Heart left ventricle (tissue), 16 donors: Measurements from ENCODE around the gene THY1. TPM values are rescaled to one million over a fixed set of nuclear protein-coding genes. Genes with fewer than 3 reads are reported as not detected.

ENCODE experiments used
- ATAC-seq, 4 donors: fragments of 200-7000 bp; cut with Tn5 transposase; one replicate each; pipeline ENCODE4 v1.9.1; 2020 to 2022; ENCODE audit warnings: moderate library complexity in 4 of 4, mild to moderate bottlenecking in 3 of 4, moderate number of reproducible peaks in 1 of 4
- DNase-seq, 5 donors: peaks; one replicate each; pipeline ENCODE4 v3.0.0-alpha.2; 2020
- H3K27ac ChIP-seq, 12 donors: fragments of 200-600 bp; sonication (generic) in 4 of 12; one replicate each; pipeline versions ENCODE4 v1.5.0 to v1.8.0; 2016 to 2022; ENCODE audit warnings: mild to moderate bottlenecking in 2 of 12
- H3K27me3 ChIP-seq, 9 donors: fragments of 200-600 bp; sonication (generic) in 2 of 9; one replicate each; pipeline versions ENCODE4 v1.5.1 to v1.8.0; 2016 to 2022; ENCODE audit warnings: mild to moderate bottlenecking in 3 of 9
- H3K36me3 ChIP-seq, 9 donors: fragments of 200-600 bp; sonication (generic) in 2 of 9; one replicate each; pipeline versions ENCODE4 v1.5.0 to v1.8.0; 2018 to 2022; ENCODE audit warnings: mild to moderate bottlenecking in 2 of 9
- H3K4me1 ChIP-seq, 12 donors: fragments of 200-600 bp; sonication (generic) in 4 of 12; one replicate each; pipeline versions ENCODE4 v1.5.0 to v1.8.0; 2016 to 2022; ENCODE audit warnings: mild to moderate bottlenecking in 3 of 12
- H3K4me3 ChIP-seq, 12 donors: fragments of 200-600 bp; sonication (generic) in 4 of 12; one replicate each; pipeline versions ENCODE4 v1.5.0 to v1.8.0; 2017 to 2022; ENCODE audit warnings: mild to moderate bottlenecking in 9 of 12, moderate library complexity in 4 of 12
- H3K9me3 ChIP-seq, 12 donors: fragments of 200-600 bp; sonication (generic) in 4 of 12; one replicate each; pipeline versions ENCODE4 v1.5.0 to v1.8.0; 2016 to 2022; ENCODE audit warnings: mild to moderate bottlenecking in 1 of 12
- POLR2A ChIP-seq, 2 donors: fragments of 450-650 bp; IDR thresholded peaks; one replicate each; pipeline ENCODE4 v1.6.1; 2017; ENCODE audit warnings: antibody characterized with exemption in 2 of 2, mild to moderate bottlenecking in 2 of 2, moderate library complexity in 2 of 2
- WGBS, 4 donors: extraction: QIAGEN DNeasy Blood & Tissue Kit in 2 of 4; methylation state at CpG; one replicate each; pipeline versions ENCODE4 v1.1.5 to v1.1.7; 2013 to 2018; 5-methylcytosine and 5-hydroxymethylcytosine counted together
- intact Hi-C, 10 donors: fragments of 100-400 bp; cut with DNase I; formaldehyde crosslinking; loops; one replicate each; pipeline versions ENCODE4 v1.11.1 to v1.14.2; 2022
- polyA plus RNA-seq, 2 donors: library from polyadenylated mRNA; stranded (reverse); fragments of 200-250 nt; gene quantifications; one replicate each; pipeline ENCODE4 v1.2.3, GENCODE V29; 2013
- total RNA-seq, 9 donors: library from RNA; depleted of rRNA in 2 of 9; stranded (reverse); fragments of >200 nt in 2 of 9; fragmentation: NEBNext Ultra II Directional in 3 of 9; extraction: Animal tissue kit (Norgen Biotek cat#: 25700) in 3 of 9; gene quantifications; one replicate each; pipeline versions ENCODE4 v1.1.0 to v1.2.4, GENCODE V29; 2016 to 2023
- TF ChIP-seq, protein P1 (sequence below), 12 donors: fragments of 200-600 bp; sonication (generic) in 4 of 12; IDR thresholded peaks; one replicate each; pipeline versions ENCODE4 v1.5.0 to v1.8.0; 2018 to 2022; ENCODE audit warnings: antibody characterized with exemption in 12 of 12, mild to moderate bottlenecking in 5 of 12
- donor health status: ischemic (EF 13 %, LVEDD 7.1; RV severe dilation, severe dysfunction).
- donor health status: healthy with polysubstance abuse.
- donor health status: DM: no; HTN: yes; CAD: no.
- donor health status: DM: no; HTN: no; CAD: no.
- donor health status: ischemic (EF 25% LVEDD 6.9; RV normal size, moderate dysfunction).
- donor health status: ischemic (EF 25% LVEDD 5.7; RV mildly dilated, moderate dysfunction).
- donor health status: healthy.
- donor health status: DM: yes; HTN: yes; CAD: no.
- donor health status: ischemic (EF 35%, LVEDD 5.7; RV mildly dilated, moderate dysfunction).
- donor health status: nonischemic (EF 11% LVEDD 7.7; RV severe dilation, severe dysfunction).
- donor health status: DM: yes; HTN: yes; CAD: no.
- donor health status: PGD.
- donor health status: ischemic (EF 29% LVEDD 5.4; RV normal size, mild dysfunction).
- donor health status: nonischemic (EF 23%, LVEDD 6.1; RV moderate dilation, normal function).

The THY1 gene
- total and polyA plus RNA-seq, 11 donors: 0.80 to 57.8 (median 5.8) TPM; not detected in 1

- intact Hi-C loops: no loop called here
- 52 to 59% (median 56%) methylated on average over 5 of the region's 5 CpGs for WGBS, 4 donors
- Histone ChIP-seq H3K27ac (peak overlapping the region in 2 of 12 donors; percentile 5 to 27), H3K4me1 (peaks cover 0 to 7% (median 0%) of the 10 kb centered on the region in 12 donors), H3K4me3 (no peak overlapping the region), H3K36me3 (no peaks in the 10 kb centered on the region), H3K27me3 (peaks cover 0 to 4% (median 0%) of the 10 kb centered on the region in 9 donors), H3K9me3 (no peaks in the 10 kb centered on the region)
- ATAC-seq (peak in 1 of 4 donors; percentile 64), DNase-seq (peak in 2 of 5 donors; percentile 34)
- TF ChIP-seq POLR2A (IDR thresholded peaks at IDR 0.05): no peak
- TF ChIP-seq, protein P1, sequence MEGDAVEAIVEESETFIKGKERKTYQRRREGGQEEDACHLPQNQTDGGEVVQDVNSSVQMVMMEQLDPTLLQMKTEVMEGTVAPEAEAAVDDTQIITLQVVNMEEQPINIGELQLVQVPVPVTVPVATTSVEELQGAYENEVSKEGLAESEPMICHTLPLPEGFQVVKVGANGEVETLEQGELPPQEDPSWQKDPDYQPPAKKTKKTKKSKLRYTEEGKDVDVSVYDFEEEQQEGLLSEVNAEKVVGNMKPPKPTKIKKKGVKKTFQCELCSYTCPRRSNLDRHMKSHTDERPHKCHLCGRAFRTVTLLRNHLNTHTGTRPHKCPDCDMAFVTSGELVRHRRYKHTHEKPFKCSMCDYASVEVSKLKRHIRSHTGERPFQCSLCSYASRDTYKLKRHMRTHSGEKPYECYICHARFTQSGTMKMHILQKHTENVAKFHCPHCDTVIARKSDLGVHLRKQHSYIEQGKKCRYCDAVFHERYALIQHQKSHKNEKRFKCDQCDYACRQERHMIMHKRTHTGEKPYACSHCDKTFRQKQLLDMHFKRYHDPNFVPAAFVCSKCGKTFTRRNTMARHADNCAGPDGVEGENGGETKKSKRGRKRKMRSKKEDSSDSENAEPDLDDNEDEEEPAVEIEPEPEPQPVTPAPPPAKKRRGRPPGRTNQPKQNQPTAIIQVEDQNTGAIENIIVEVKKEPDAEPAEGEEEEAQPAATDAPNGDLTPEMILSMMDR (IDR thresholded peaks at IDR 0.05): no peak
Observed at GRCh38 chr11:119447664-119448242, 24.8 kb upstream of the THY1 start.

DNA sequence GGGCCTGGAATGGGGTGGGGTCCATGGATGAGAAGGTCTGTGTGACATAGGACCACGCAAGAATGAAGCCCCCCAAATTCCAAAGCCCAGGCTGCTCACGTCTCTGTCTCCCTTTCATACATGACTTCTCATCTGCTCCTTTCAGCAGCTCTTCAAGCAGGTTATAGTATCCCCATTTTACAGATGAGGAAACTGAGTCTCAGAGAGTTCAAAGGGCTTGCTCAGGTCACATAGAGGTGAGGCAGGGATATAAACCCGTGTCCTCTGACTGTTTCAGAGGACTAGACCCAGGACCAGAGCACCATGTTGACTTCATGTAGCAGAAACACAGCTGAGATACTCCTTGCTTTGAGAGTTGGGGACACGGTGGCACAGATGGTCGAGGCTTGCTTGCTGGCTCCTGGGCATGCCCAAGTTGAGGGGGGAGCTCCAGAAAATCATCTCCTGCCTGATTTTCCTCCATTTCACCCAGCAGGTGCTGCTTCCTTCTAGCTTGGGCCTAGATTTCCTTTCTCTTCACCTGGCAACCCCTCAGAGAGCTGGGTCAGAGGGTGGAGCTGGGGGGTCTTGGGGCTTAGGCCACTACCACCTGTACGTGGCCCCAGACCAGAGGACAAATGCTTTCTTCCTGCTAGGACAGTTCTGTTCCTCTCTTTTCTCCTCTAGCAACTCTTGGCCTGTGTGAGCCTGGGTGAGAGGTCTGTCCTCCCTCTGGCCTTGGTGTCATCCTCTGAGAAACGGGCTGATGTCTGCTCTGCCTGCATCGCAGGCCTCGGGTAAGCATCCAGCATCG lies 24.1 kb upstream of the THY1 start:
- no peaks in the 10 kb centered on the region for H3K36me3 ChIP-seq
- DNase-seq: no peak
- peak overlapping the region in 1 of 12 donors; percentile 27 for H3K27ac ChIP-seq
- no peaks in the 10 kb centered on the region for H3K9me3 ChIP-seq
- ATAC-seq: no peak
- intact Hi-C loops: no loop called here
- H3K27me3 ChIP-seq: peaks cover 0 to 4% (median 0%) of the 10 kb centered on the region in 9 donors
- peaks cover 0 to 7% (median 0%) of the 10 kb centered on the region in 12 donors for H3K4me1 ChIP-seq
- 58 to 70% (median 62%) methylated on average over 10 of the region's 10 CpGs for WGBS, 4 donors
- H3K4me3 ChIP-seq: no peak overlapping the region
- TF ChIP-seq, protein P1 (IDR thresholded peaks at IDR 0.05): no peak
- no peak for TF ChIP-seq POLR2A (IDR thresholded peaks at IDR 0.05)

GRCh38 chr11:119446434-119446833 lies 23.5 kb upstream of the THY1 start:
- peaks cover 0 to 4% (median 0%) of the 10 kb centered on the region in 9 donors for H3K27me3 ChIP-seq
- DNase-seq (no peak), ATAC-seq (no peak)
- H3K36me3 ChIP-seq: no peaks in the 10 kb centered on the region
- peaks cover 0 to 7% (median 0%) of the 10 kb centered on the region in 12 donors for H3K4me1 ChIP-seq
- no peaks in the 10 kb centered on the region for H3K9me3 ChIP-seq
- intact Hi-C loops: no loop called here
- TF ChIP-seq, protein P1 (IDR thresholded peaks at IDR 0.05): no peak
- TF ChIP-seq POLR2A (IDR thresholded peaks at IDR 0.05): no peak
- 88 to 92% (median 91%) methylated on average over 8 of the region's 8 CpGs for WGBS, 4 donors
- H3K27ac ChIP-seq: no peak overlapping the region
- H3K4me3 ChIP-seq: no peak overlapping the region

DNA sequence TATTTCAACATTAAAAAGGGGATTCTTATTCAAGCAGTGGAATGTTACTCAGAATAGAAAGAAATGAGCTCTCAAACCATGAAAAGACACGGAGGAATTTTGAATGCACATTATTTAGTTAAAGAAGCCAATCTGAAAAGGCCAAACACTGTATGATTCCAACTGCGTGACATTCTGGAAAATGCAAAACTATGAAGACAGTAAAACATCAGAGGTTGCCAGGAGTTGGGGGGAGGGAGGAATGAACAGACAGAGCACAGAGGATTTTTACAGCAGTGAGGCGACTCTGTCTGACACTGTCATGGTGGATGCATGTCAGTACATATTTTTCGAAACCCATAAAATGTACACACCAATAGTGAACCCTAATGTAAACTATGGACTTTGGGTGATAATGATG lies 22.9 kb upstream of the THY1 start:
- no peak for TF ChIP-seq POLR2A (IDR thresholded peaks at IDR 0.05)
- TF ChIP-seq, protein P1 (IDR thresholded peaks at IDR 0.05): no peak
- intact Hi-C loops: no loop called here
- DNase-seq: no peak
- Histone ChIP-seq H3K27ac (no peak overlapping the region), H3K4me1 (peaks cover 0 to 7% (median 0%) of the 10 kb centered on the region in 12 donors), H3K9me3 (no peaks in the 10 kb centered on the region), H3K36me3 (no peaks in the 10 kb centered on the region), H3K4me3 (no peak overlapping the region), H3K27me3 (peaks cover 0 to 4% (median 0%) of the 10 kb centered on the region in 9 donors)
- no peak for ATAC-seq
- WGBS, 4 donors: 75 to 86% (median 79%) methylated on average over 4 of the region's 4 CpGs
